K562 (cell line): ENCODE measurements around the gene UFSP2. TPM values are rescaled to one million over a fixed set of nuclear protein-coding genes. Genes with fewer than 3 reads are reported as not detected.
"Not testable (repeated sequence)": the region's sequence is repeated elsewhere in the genome, so short reads cannot be mapped to it uniquely, and the experiment has no call there.

Source experiments
- ATAC-seq: fragments of 200-7000 bp; cut with Tn5 transposase; 3 replicates; pipeline ENCODE4 v1.9.1; 2020; ENCODE audit warnings: moderate library complexity
- BruUV-seq: library from RNA; stranded (reverse); fragments of 400-500 nt; replicated peaks from 2 replicates; lab custom pipeline; 2021; lab: Mats Ljungman, UMichigan
- CTCF ChIA-PET: fragments of 300-600 bp; formaldehyde crosslinking; extraction: SDS; loops from one replicate; lab custom pipeline; 2021; ENCODE audit warnings: low intra/inter-chr PET ratio; lab: Yijun Ruan, JAX
- POLR2A ChIA-PET: fragments of 300-600, 350-650 bp; sonication (Branson Sonifier 250); formaldehyde crosslinking; extraction: SDS; loops from one replicate; lab custom pipeline; 2021; ENCODE audit warnings: antibody characterized with exemption, inconsistent platforms; lab: Yijun Ruan, JAX
- DNase-seq, 4 experiments: peaks; one replicate each; pipeline versions ENCODE4 v3.0.0 to v3.0.0-alpha.2; 2011 to 2018; ENCODE audit warnings: low spot score in 3 of 4, mixed read lengths in 3 of 4; ENCODE audit errors: extremely low read depth in 1 of 4
- FAIRE-seq: peaks from 2 replicates; lab custom pipeline; 2011; peaks lifted over from hg19 to GRCh38; lab: Jason Lieb, UNC
- H2AFZ ChIP-seq: 2 replicates; pipeline ENCODE4 v1.6.0; 2011; ENCODE audit warnings: low read depth, low read length, control low read depth, inconsistent platforms
- H3K27ac ChIP-seq: fragments of 200-600 bp; 3 replicates; pipeline ENCODE4 v1.8.0; 2011; ENCODE audit warnings: low read depth, mild to moderate bottlenecking, control low read depth, inconsistent platforms, low read length, moderate library complexity, mixed read lengths; ENCODE audit errors: extremely low read depth
- H3K27me3 ChIP-seq, 2 experiments: fragments of 300-600 bp in 1 of 2; 2 replicates in 1 of 2; 3 replicates in 1 of 2; pipeline versions ENCODE4 v1.6.0 to v1.8.0; 2011; ENCODE audit warnings: inconsistent platforms in 2 of 2, low read length in 2 of 2, mild to moderate bottlenecking in 1 of 2, mixed read lengths in 1 of 2, moderate library complexity in 1 of 2; ENCODE audit not compliant: control insufficient read depth in 2 of 2, insufficient read depth in 2 of 2
- H3K36me3 ChIP-seq: fragments of 300-600 bp; 3 replicates; pipeline ENCODE4 v1.8.0; 2011; ENCODE audit warnings: mild to moderate bottlenecking, low read length, inconsistent platforms; ENCODE audit not compliant: control insufficient read depth, insufficient read depth
- H3K4me1 ChIP-seq, 2 experiments: fragments of 200-600 bp in 1 of 2; replicated peaks in 1 of 2; 2 replicates in 1 of 2; 3 replicates in 1 of 2; pipeline versions ENCODE4 v1.5.1 to v1.8.0; 2011; ENCODE audit warnings: inconsistent platforms in 2 of 2, low read length in 2 of 2, mild to moderate bottlenecking in 1 of 2, mixed read lengths in 1 of 2, moderate library complexity in 1 of 2; ENCODE audit not compliant: control insufficient read depth in 2 of 2, insufficient read depth in 2 of 2
- H3K4me2 ChIP-seq: 2 replicates; pipeline ENCODE4 v1.6.1; 2011; ENCODE audit warnings: low read length, control low read depth, inconsistent platforms, mixed read lengths; ENCODE audit not compliant: insufficient read depth
- H3K4me3 ChIP-seq: fragments of 200-600 bp; sonication (generic), shearing (Covaris generic); 2 replicates; pipeline ENCODE4 v1.5.1; 2016; ENCODE audit warnings: control low read depth, inconsistent platforms
- H3K79me2 ChIP-seq: fragments of 200-600 bp; 3 replicates; pipeline ENCODE4 v1.8.0; 2011; ENCODE audit warnings: low read length, inconsistent platforms; ENCODE audit not compliant: control insufficient read depth, insufficient read depth
- H3K9ac ChIP-seq, 2 experiments: 2 replicates each; pipeline versions ENCODE4 v1.6.0 to v1.6.1; 2011; ENCODE audit warnings: low read depth in 2 of 2, low read length in 2 of 2, control low read depth in 1 of 2, inconsistent platforms in 1 of 2, mild to moderate bottlenecking in 1 of 2, mixed read lengths in 1 of 2; ENCODE audit not compliant: insufficient read depth in 1 of 2
- H3K9me1 ChIP-seq: one replicate; pipeline ENCODE4 v1.6.0; 2011; ENCODE audit warnings: inconsistent platforms, mild to moderate bottlenecking, low read length, moderate library complexity; ENCODE audit not compliant: control insufficient read depth, insufficient read depth
- H3K9me3 ChIP-seq: replicated peaks from 2 replicates; pipeline ENCODE4 v1.5.1; 2011; ENCODE audit warnings: low read depth, low read length, inconsistent platforms; ENCODE audit not compliant: control insufficient read depth, insufficient read depth
- H4K20me1 ChIP-seq: replicated peaks from 2 replicates; pipeline ENCODE4 v1.6.1; 2011; ENCODE audit warnings: low read length, inconsistent platforms, mixed read lengths; ENCODE audit not compliant: control insufficient read depth, insufficient read depth
- PHF21A ChIP-seq: fragments of 450-650 bp; IDR thresholded peaks from 2 replicates; pipeline ENCODE4 v1.6.1; 2017; ENCODE audit warnings: low read depth, borderline replicate concordance
- WGBS: fragments of 100-300 bp; shearing (Covaris generic); methylation state at CpG from one replicate; pipeline ENCODE4 v1.1.6; 2016; ENCODE audit warnings: low coverage, mixed read lengths; ENCODE audit not compliant: insufficient coverage; ENCODE audit errors: missing lambda C conversion rate; 5-methylcytosine and 5-hydroxymethylcytosine counted together
- in situ Hi-C: fragments of 300-500 bp; cut with MboI; formaldehyde crosslinking; loops from 4 replicates; pipeline ENCODE4 v1.15.0; 2018; ENCODE audit warnings: inconsistent platforms, mixed read lengths
- intact Hi-C: fragments of 100-400 bp; cut with micrococcal nuclease; formaldehyde crosslinking; loops from 2 replicates; pipeline ENCODE4 v1.14.2; 2022
- polyA plus RNA-seq, 8 experiments: library from polyadenylated mRNA; depleted of rRNA in 4 of 8; stranded (reverse) in 5 of 8; unstranded in 3 of 8; fragments of >200 nt; fragmentation: Nextera tagmentation in 2 of 8; fragmentation: Illumina TruSeq in 1 of 8; extraction: Ambion mirVana in 2 of 8; extraction: Trizol in 1 of 8; gene quantifications; 2 replicates each; pipeline versions ENCODE4 v1.2.1 to v1.2.3, GENCODE V29; 2011 to 2014; ENCODE audit warnings: inconsistent platforms in 1 of 8, missing spikeins in 1 of 8
- total RNA-seq, 7 experiments: library from RNA; depleted of rRNA in 6 of 7; stranded (reverse); fragments of >200 nt in 6 of 7; fragmentation: Illumina TruSeq in 2 of 7; extraction: Trizol in 2 of 7; gene quantifications; 2 replicates each; pipeline versions ENCODE4 v1.2.1 to v1.2.3, GENCODE V29; 2011 to 2021; ENCODE audit warnings: low replicate concordance in 1 of 7
- TF ChIP-seq, protein P1 (sequence below): fragments of 450-650 bp; IDR thresholded peaks from 2 replicates; pipeline ENCODE4 v1.6.1; 2016

The UFSP2 gene
- total and polyA plus RNA-seq, 9 of the 15 experiments (the other 6 are each of a cell fraction or from before 2014, with no cell fraction given): 20.1 to 55.8 (median 26.6) TPM

DNA sequence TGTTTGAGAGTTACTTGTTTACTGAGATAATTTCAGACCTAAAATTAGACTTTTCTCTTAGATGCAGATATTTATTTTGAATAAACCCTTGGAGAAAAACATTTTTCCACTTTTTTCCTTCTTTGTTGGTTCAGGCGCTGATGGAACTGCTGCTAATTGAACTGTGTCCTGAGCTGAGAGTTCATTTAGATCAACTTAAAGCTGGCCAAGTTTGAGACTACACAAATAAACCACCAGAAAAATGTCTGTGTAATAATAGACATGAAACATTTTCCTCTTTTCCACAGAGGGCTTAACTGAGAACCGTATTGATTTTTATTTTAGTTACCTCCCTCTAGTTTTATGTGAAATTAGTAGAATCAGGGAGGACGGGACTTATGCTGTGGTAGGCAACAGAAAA is 62.5 kb downstream of the UFSP2 start:
- H3K4me1 ChIP-seq: peaks cover 8 to 22% of the 10 kb centered on the region in 2 experiments
- H3K9me1 ChIP-seq: no peaks in the 10 kb centered on the region
- in situ Hi-C loops (no loop called here), intact Hi-C loops (no loop called here)
- H3K9me3 ChIP-seq: no peaks in the 10 kb centered on the region
- POLR2A ChIA-PET: no interaction called here
- H3K27ac ChIP-seq: no peak overlapping the region
- TF ChIP-seq, protein P1, sequence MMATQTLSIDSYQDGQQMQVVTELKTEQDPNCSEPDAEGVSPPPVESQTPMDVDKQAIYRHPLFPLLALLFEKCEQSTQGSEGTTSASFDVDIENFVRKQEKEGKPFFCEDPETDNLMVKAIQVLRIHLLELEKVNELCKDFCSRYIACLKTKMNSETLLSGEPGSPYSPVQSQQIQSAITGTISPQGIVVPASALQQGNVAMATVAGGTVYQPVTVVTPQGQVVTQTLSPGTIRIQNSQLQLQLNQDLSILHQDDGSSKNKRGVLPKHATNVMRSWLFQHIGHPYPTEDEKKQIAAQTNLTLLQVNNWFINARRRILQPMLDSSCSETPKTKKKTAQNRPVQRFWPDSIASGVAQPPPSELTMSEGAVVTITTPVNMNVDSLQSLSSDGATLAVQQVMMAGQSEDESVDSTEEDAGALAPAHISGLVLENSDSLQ: no peak
- TF ChIP-seq PHF21A: no peak
- no peak overlapping the region for H3K9ac ChIP-seq
- no peaks in the 10 kb centered on the region for H3K27me3 ChIP-seq
- no peaks in the 10 kb centered on the region for H3K79me2 ChIP-seq
- BruUV-seq: no TSS peak
- FAIRE-seq: no peak
- H2AFZ ChIP-seq: no peak overlapping the region
- CTCF ChIA-PET: no interaction called here
- H3K36me3 ChIP-seq: no peaks in the 10 kb centered on the region; the same call in 2 of the 3 replicates
- no peak overlapping the region for H3K4me2 ChIP-seq
- no peak overlapping the region for H3K4me3 ChIP-seq
- 85% methylated on average over 3 of the region's 3 CpGs for WGBS
- no peak for DNase-seq
- no peaks in the 10 kb centered on the region for H4K20me1 ChIP-seq
- no peak for ATAC-seq

DNA sequence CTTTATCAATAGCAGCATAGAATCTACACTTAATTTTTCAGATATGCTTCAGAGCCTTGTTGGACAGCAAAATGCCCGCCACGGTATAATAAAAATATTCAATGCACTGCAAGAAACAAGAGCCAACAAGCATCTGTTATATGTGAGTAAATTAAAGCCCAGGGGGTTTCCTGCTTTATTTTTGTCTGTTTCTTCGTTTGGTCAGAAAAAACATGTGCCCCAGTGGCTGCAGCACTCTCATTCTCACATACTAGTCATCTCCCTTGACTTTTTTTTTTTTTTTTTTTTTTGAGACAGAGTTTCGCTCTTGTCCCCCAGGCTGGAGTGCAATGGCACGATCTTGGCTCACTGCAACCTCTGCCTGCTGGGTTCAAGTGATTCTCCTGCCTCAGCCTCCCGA is 63.2 kb downstream of the UFSP2 start:
- H3K4me3 ChIP-seq, H2AFZ ChIP-seq, H3K9me1 ChIP-seq, FAIRE-seq, intact Hi-C loops, POLR2A ChIA-PET, in situ Hi-C loops, H3K79me2 ChIP-seq, CTCF ChIA-PET, H3K27ac ChIP-seq, BruUV-seq, H3K9ac ChIP-seq, H3K36me3 ChIP-seq, H4K20me1 ChIP-seq, DNase-seq, ATAC-seq, H3K9me3 ChIP-seq, H3K4me2 ChIP-seq, H3K27me3 ChIP-seq: not testable (repeated sequence)
- H3K4me1 ChIP-seq: peaks cover 8 to 28% of the 10 kb centered on the region in 2 experiments
- 84% methylated on average over 6 of the region's 6 CpGs for whole genome bisulfite sequencing
